CD4-positive, alpha-beta T cell (primary cell): Measurements from ENCODE around the gene NTHL1. TPM values are rescaled to one million over a fixed set of nuclear protein-coding genes. Genes with fewer than 3 reads are reported as not detected.

Experiments used
- ATAC-seq: fragments of 200-7000 bp; cut with Tn5 transposase; one replicate; pipeline ENCODE4 v1.10.0; 2022; ENCODE audit warnings: mild to moderate bottlenecking; ENCODE audit not compliant: poor library complexity
- CTCF ChIA-PET: fragments of 350-600 bp; sonication (Branson Sonifier 250); formaldehyde crosslinking; loops from one replicate; lab custom pipeline; 2021; ENCODE audit warnings: antibody characterized with exemption, inconsistent platforms; lab: Charles Lee
- POLR2A ChIA-PET: fragments of 350-600 bp; sonication (Branson Sonifier 250); formaldehyde crosslinking; loops from one replicate; lab custom pipeline; 2021; ENCODE audit warnings: antibody characterized with exemption, inconsistent platforms; lab: Charles Lee
- DNase-seq, 14 experiments: peaks; one replicate each; pipeline ENCODE4 v3.0.0-alpha.2; 2013 to 2020; ENCODE audit warnings: mixed read lengths in 2 of 14
- H3K27ac ChIP-seq, 2 donors: one replicate each; pipeline versions ENCODE4 v1.5.1 to v1.7.0; 2013; ENCODE audit warnings: low read length in 2 of 2, low read depth in 1 of 2, mild to moderate bottlenecking in 1 of 2
- H3K27me3 ChIP-seq, 2 experiments: 1 replicate in 1 of 2; 2 replicates in 1 of 2; pipeline versions ENCODE4 v1.6.1 to v1.7.0; 2013; ENCODE audit warnings: low read length in 2 of 2, control low read depth in 1 of 2, mild to moderate bottlenecking in 1 of 2, moderate library complexity in 1 of 2; ENCODE audit not compliant: insufficient read depth in 2 of 2, control insufficient read depth in 1 of 2
- H3K36me3 ChIP-seq: one replicate; pipeline ENCODE4 v1.6.1; 2013; ENCODE audit warnings: low read length, control low read depth; ENCODE audit not compliant: insufficient read depth
- H3K4me1 ChIP-seq: one replicate; pipeline ENCODE4 v1.6.1; 2013; ENCODE audit warnings: low read length, control low read depth; ENCODE audit not compliant: insufficient read depth
- H3K4me3 ChIP-seq: one replicate; pipeline ENCODE4 v1.5.1; 2013; ENCODE audit warnings: mild to moderate bottlenecking, low read length, moderate library complexity
- H3K9me3 ChIP-seq, 2 experiments: 1 replicate in 1 of 2; 2 replicates in 1 of 2; pipeline versions ENCODE4 v1.6.1 to v1.7.0; 2013; ENCODE audit warnings: low read length in 2 of 2, mild to moderate bottlenecking in 2 of 2, control low read depth in 1 of 2, moderate library complexity in 1 of 2; ENCODE audit not compliant: control insufficient read depth in 1 of 2, insufficient read depth in 1 of 2
- H3K27ac Mint-ChIP-seq: one replicate; pipeline ENCODE4 v1.8.0; 2020; ENCODE audit warnings: mixed read lengths
- H3K27me3 Mint-ChIP-seq: one replicate; pipeline ENCODE4 v1.8.0; 2021; ENCODE audit warnings: mixed read lengths
- H3K36me3 Mint-ChIP-seq: one replicate; pipeline ENCODE4 v1.8.0; 2021; ENCODE audit warnings: low read depth, mixed read lengths
- H3K4me1 Mint-ChIP-seq: one replicate; pipeline ENCODE4 v1.8.0; 2021; ENCODE audit warnings: low read depth, mixed read lengths
- H3K4me3 Mint-ChIP-seq: one replicate; pipeline ENCODE4 v1.8.0; 2020; ENCODE audit warnings: mild to moderate bottlenecking, mixed read lengths
- H3K9me3 Mint-ChIP-seq: one replicate; pipeline ENCODE4 v1.8.0; 2020; ENCODE audit warnings: mixed read lengths
- intact Hi-C, 2 experiments: fragments of 100-400 bp; cut with DNase I in 1 of 2; cut with micrococcal nuclease in 1 of 2; formaldehyde crosslinking; loops; one replicate each; pipeline versions ENCODE4 v1.15.1 to v1.9.0; 2023 to 2025; cut with DNase I, micrococcal nuclease
- total RNA-seq, 174 experiments: library from RNA in 2 of 174; stranded (reverse) in 2 of 174; gene quantifications; one replicate each; pipeline ENCODE4 v1.2.3 and lab custom pipeline; 2021 to 2026
- TF ChIP-seq, protein P1 (sequence below): fragments of 200-600 bp; IDR thresholded peaks from one replicate; pipeline ENCODE4 v1.8.0; 2022; ENCODE audit warnings: antibody characterized with exemption, mild to moderate bottlenecking

Gene NTHL1
- total RNA-seq, 2 experiments from 2014 or later = 2.7 to 2.9 TPM

DNA sequence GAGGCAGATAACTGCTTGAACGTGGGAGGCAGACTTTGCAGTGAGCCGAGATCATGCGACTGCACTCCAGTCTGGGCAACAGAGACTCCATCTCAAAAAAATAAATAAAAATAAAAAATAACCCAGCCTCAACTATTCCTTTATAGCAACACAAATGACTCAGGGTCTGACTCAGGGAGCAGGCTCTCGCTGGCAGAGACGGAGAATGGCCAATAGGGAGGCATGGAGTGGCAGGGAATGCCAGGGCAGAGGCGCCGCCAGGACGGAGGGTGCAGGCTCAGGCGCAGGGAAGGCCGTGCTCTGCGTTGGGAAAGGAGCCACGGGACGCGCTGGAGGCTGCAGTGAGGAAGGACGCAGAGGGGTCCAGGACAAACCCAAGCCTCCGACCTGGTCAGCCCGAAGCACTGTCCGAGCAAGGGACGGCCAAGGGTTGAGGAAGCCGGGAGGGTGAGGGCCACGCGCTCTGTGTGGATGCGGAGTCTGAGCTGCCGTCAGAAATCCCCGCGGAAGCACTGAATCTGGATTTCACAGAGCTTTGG is 47.8 kb upstream of the NTHL1 start:
- H3K27me3 ChIP-seq = no peaks in the 10 kb centered on the region
- TF ChIP-seq, protein P1, sequence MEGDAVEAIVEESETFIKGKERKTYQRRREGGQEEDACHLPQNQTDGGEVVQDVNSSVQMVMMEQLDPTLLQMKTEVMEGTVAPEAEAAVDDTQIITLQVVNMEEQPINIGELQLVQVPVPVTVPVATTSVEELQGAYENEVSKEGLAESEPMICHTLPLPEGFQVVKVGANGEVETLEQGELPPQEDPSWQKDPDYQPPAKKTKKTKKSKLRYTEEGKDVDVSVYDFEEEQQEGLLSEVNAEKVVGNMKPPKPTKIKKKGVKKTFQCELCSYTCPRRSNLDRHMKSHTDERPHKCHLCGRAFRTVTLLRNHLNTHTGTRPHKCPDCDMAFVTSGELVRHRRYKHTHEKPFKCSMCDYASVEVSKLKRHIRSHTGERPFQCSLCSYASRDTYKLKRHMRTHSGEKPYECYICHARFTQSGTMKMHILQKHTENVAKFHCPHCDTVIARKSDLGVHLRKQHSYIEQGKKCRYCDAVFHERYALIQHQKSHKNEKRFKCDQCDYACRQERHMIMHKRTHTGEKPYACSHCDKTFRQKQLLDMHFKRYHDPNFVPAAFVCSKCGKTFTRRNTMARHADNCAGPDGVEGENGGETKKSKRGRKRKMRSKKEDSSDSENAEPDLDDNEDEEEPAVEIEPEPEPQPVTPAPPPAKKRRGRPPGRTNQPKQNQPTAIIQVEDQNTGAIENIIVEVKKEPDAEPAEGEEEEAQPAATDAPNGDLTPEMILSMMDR = no peak
- Mint-ChIP-seq H3K27me3 (no peaks in the 10 kb centered on the region), H3K4me1 (no peaks in the 10 kb centered on the region), H3K9me3 (no peaks in the 10 kb centered on the region), H3K36me3 (peaks cover 24% of the 10 kb centered on the region), H3K4me3 (no peak overlapping the region), H3K27ac (no peak overlapping the region)
- H3K4me3 ChIP-seq = no peak overlapping the region
- POLR2A ChIA-PET = no interaction called here
- DNase-seq (no peak), ATAC-seq (no peak)
- intact Hi-C loops = no loop called here
- H3K9me3 ChIP-seq = no peaks in the 10 kb centered on the region
- H3K27ac ChIP-seq = no peak overlapping the region
- H3K4me1 ChIP-seq = no peaks in the 10 kb centered on the region
- CTCF ChIA-PET = no interaction called here
- peaks cover 31% of the 10 kb centered on the region for H3K36me3 ChIP-seq

DNA sequence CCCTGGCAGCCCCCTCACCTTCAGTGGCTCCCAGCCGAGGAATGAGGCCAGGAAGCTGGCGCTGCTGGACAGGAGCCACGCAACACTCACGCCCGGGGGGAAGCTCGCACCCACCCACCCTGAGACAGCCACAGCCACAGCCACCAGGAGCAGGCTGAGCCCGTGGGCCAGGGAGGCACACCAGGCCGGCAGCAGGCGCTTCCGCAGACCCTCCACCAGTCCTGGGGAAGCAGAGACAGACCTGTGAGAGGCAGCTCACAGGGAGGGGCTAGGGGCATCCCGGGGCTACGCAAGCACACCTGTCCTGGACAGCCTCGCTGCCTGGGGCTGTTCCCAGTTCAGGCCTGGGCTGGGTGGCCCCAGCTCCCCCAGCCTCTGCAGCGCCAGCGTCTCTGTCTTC is 46.2 kb upstream of the NTHL1 start:
- Mint-ChIP-seq H3K36me3 (peaks cover 32% of the 10 kb centered on the region), H3K27me3 (no peaks in the 10 kb centered on the region), H3K9me3 (no peaks in the 10 kb centered on the region), H3K27ac (no peak overlapping the region), H3K4me3 (no peak overlapping the region), H3K4me1 (no peaks in the 10 kb centered on the region)
- no peak overlapping the region for H3K27ac ChIP-seq
- H3K9me3 ChIP-seq = no peaks in the 10 kb centered on the region
- intact Hi-C loops = no loop called here
- H3K4me1 ChIP-seq = no peaks in the 10 kb centered on the region
- no peaks in the 10 kb centered on the region for H3K27me3 ChIP-seq
- CTCF ChIA-PET = no interaction called here
- ATAC-seq (no peak), DNase-seq (no peak)
- peaks cover 38% of the 10 kb centered on the region for H3K36me3 ChIP-seq
- H3K4me3 ChIP-seq = no peak overlapping the region
- TF ChIP-seq, protein P1 = no peak
- POLR2A ChIA-PET = no interaction called here

DNA sequence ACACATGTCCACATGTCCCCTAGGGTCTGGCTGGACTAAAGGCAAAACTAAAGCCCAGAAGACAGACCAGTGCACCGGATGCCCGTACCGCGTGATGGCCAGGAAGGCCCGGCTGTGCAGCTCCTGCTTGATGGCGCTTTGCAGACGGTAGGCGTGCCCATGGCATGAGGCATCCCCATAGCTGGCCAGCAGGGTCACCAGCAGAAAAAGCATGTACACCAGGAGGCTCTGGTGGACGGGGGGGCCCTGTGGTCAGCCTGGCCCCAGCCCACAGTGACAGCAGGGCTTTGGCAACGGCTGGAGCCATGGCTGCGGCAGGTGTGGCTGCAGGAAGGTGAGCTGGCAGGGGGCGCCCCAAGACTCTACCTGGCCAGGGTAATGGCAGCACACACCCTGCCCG is 45.2 kb upstream of the NTHL1 start:
- no peak overlapping the region for H3K4me3 Mint-ChIP-seq

More for the DNA sequence above, 45.2 kb upstream of the NTHL1 start:
- no peak for DNase-seq
- H3K9me3 ChIP-seq = no peaks in the 10 kb centered on the region
- no peaks in the 10 kb centered on the region for H3K27me3 ChIP-seq
- Mint-ChIP-seq H3K36me3 (peaks cover 41% of the 10 kb centered on the region), H3K9me3 (no peaks in the 10 kb centered on the region), H3K4me1 (no peaks in the 10 kb centered on the region), H3K27me3 (no peaks in the 10 kb centered on the region), H3K27ac (no peak overlapping the region)
- POLR2A ChIA-PET = no interaction called here
- intact Hi-C loops = no loop called here
- H3K4me1 ChIP-seq = no peaks in the 10 kb centered on the region
- CTCF ChIA-PET = no interaction called here
- H3K36me3 ChIP-seq = peaks cover 47% of the 10 kb centered on the region
- ATAC-seq = no peak
- no peak overlapping the region for H3K27ac ChIP-seq
- no peak overlapping the region for H3K4me3 ChIP-seq
- TF ChIP-seq, protein P1 = no peak
